Measurements from ENCODE around the gene CCNL2.
A peak's percentile ranks its signal among the peaks of the same experiment; 100 is the strongest.

The CCNL2 gene

GRCh38 chr1:1436630-1437032 lies 37.5 kb upstream of the CCNL2 start:
- Histone ChIP-seq H3K27me3 (ENCODE audit: control insufficient read depth in 1 of 2, insufficient read depth in 2 of 2, low read length in 2 of 2) (no peaks in the 10 kb centered on the region), H3K9me3 (ENCODE audit: low read length) (no peaks in the 10 kb centered on the region), H3K36me3 (ENCODE audit: insufficient read depth, low read length) (no peaks in the 10 kb centered on the region), H3K9ac (ENCODE audit: low read length) (no peak overlapping the region), H3K4me3 (ENCODE audit: low read depth in 1 of 2, low read length in 2 of 2) (peak overlapping the region; percentile 52 to 74), H3K27ac (ENCODE audit: low read depth, low read length) (peak overlapping the region; percentile 82), H3K4me1 (ENCODE audit: insufficient read depth, low read length) (peaks cover 64% of the 10 kb centered on the region)

- Histone ChIP-seq H3K9ac (ENCODE audit: low read length) (no peak overlapping the region), H3K27me3 (ENCODE audit: control insufficient read depth in 1 of 2, insufficient read depth in 2 of 2, low read length in 2 of 2) (no peaks in the 10 kb centered on the region), H3K36me3 (ENCODE audit: insufficient read depth, low read length) (no peaks in the 10 kb centered on the region), H3K4me1 (ENCODE audit: insufficient read depth, low read length) (peaks cover 64% of the 10 kb centered on the region), H3K4me3 (ENCODE audit: low read depth in 1 of 2, low read length in 2 of 2) (peak overlapping the region; percentile 52 to 74), H3K9me3 (ENCODE audit: low read length) (no peaks in the 10 kb centered on the region), H3K27ac (ENCODE audit: low read depth, low read length) (peak overlapping the region; percentile 82)
Observed at GRCh38 chr1:1435911-1436629, 36.9 kb upstream of the CCNL2 start.

GRCh38 chr1:1435106-1435903 lies 36.2 kb upstream of the CCNL2 start, which contains the start of gene VWA1:
TSS of gene VWA1 (plus strand) at chr1:1435690. CDS start at chr1:1435749, 59 bp downstream.
- Histone ChIP-seq H3K4me1 (ENCODE audit: insufficient read depth, low read length) (peaks cover 62% of the 10 kb centered on the region), H3K4me3 (ENCODE audit: low read depth in 1 of 2, low read length in 2 of 2) (peak within 1 kb of the TSS; percentile 52 to 74), H3K9ac (ENCODE audit: low read length) (peak within 1 kb of the TSS; percentile 39), H3K36me3 (ENCODE audit: insufficient read depth, low read length) (no peaks in the 10 kb centered on the region), H3K27me3 (ENCODE audit: control insufficient read depth in 1 of 2, insufficient read depth in 2 of 2, low read length in 2 of 2) (no peaks in the 10 kb centered on the region), H3K9me3 (ENCODE audit: low read length) (no peaks in the 10 kb centered on the region), H3K27ac (ENCODE audit: low read depth, low read length) (peak within 1 kb of the TSS; percentile 94)

GRCh38 chr1:1434824-1435105 lies 35.6 kb upstream of the CCNL2 start:
- Histone ChIP-seq H3K27ac (ENCODE audit: low read depth, low read length) (peak overlapping the region; percentile 94), H3K36me3 (ENCODE audit: insufficient read depth, low read length) (no peaks in the 10 kb centered on the region), H3K9me3 (ENCODE audit: low read length) (no peaks in the 10 kb centered on the region), H3K27me3 (ENCODE audit: control insufficient read depth in 1 of 2, insufficient read depth in 2 of 2, low read length in 2 of 2) (no peaks in the 10 kb centered on the region), H3K4me1 (ENCODE audit: insufficient read depth, low read length) (peaks cover 67% of the 10 kb centered on the region), H3K4me3 (ENCODE audit: low read depth in 1 of 2, low read length in 2 of 2) (peak overlapping the region; percentile 17 to 70), H3K9ac (ENCODE audit: low read length) (peak overlapping the region; percentile 39)

- H3K9ac ChIP-seq (ENCODE audit: low read length), result peak overlapping the region; percentile 53
- peaks cover 72% of the 10 kb centered on the region for H3K4me1 ChIP-seq (ENCODE audit: insufficient read depth, low read length)
- H3K27ac ChIP-seq (ENCODE audit: low read depth, low read length), result peak overlapping the region; percentile 94
- H3K4me3 ChIP-seq (ENCODE audit: low read depth in 1 of 2, low read length in 2 of 2), result peak overlapping the region in 1 of 2 donors; percentile 70
- no peaks in the 10 kb centered on the region for H3K9me3 ChIP-seq (ENCODE audit: low read length)
- no peaks in the 10 kb centered on the region for H3K27me3 ChIP-seq (ENCODE audit: control insufficient read depth in 1 of 2, insufficient read depth in 2 of 2, low read length in 2 of 2)
- no peaks in the 10 kb centered on the region for H3K36me3 ChIP-seq (ENCODE audit: insufficient read depth, low read length)
Observed at GRCh38 chr1:1434131-1434823, 35.1 kb upstream of the CCNL2 start.

- no peaks in the 10 kb centered on the region for H3K9me3 ChIP-seq (ENCODE audit: low read length)
- no peaks in the 10 kb centered on the region for H3K36me3 ChIP-seq (ENCODE audit: insufficient read depth, low read length)
- no peaks in the 10 kb centered on the region for H3K27me3 ChIP-seq (ENCODE audit: control insufficient read depth in 1 of 2, insufficient read depth in 2 of 2, low read length in 2 of 2)
- H3K27ac ChIP-seq (ENCODE audit: low read depth, low read length), result peak overlapping the region; percentile 94
- peaks cover 72% of the 10 kb centered on the region for H3K4me1 ChIP-seq (ENCODE audit: insufficient read depth, low read length)
- H3K4me3 ChIP-seq (ENCODE audit: low read depth in 1 of 2, low read length in 2 of 2), result peak overlapping the region in 1 of 2 donors; percentile 70
- H3K9ac ChIP-seq (ENCODE audit: low read length), result peak overlapping the region; percentile 53
Observed at GRCh38 chr1:1433804-1434130, 34.6 kb upstream of the CCNL2 start.

GRCh38 chr1:1432951-1433803 lies 34.0 kb upstream of the CCNL2 start:
- no peaks in the 10 kb centered on the region for H3K27me3 ChIP-seq (ENCODE audit: control insufficient read depth in 1 of 2, insufficient read depth in 2 of 2, low read length in 2 of 2)
- peak overlapping the region; percentile 53 for H3K9ac ChIP-seq (ENCODE audit: low read length)
- H3K4me1 ChIP-seq (ENCODE audit: insufficient read depth, low read length), result peaks cover 72% of the 10 kb centered on the region
- no peaks in the 10 kb centered on the region for H3K9me3 ChIP-seq (ENCODE audit: low read length)
- no peaks in the 10 kb centered on the region for H3K36me3 ChIP-seq (ENCODE audit: insufficient read depth, low read length)
- H3K27ac ChIP-seq (ENCODE audit: low read depth, low read length), result peak overlapping the region; percentile 94
- peak overlapping the region in 1 of 2 donors; percentile 70 for H3K4me3 ChIP-seq (ENCODE audit: low read depth in 1 of 2, low read length in 2 of 2)

- Histone ChIP-seq H3K4me1 (ENCODE audit: insufficient read depth, low read length) (peaks cover 68% of the 10 kb centered on the region), H3K36me3 (ENCODE audit: insufficient read depth, low read length) (no peaks in the 10 kb centered on the region), H3K27ac (ENCODE audit: low read depth, low read length) (peak overlapping the region; percentile 94), H3K9me3 (ENCODE audit: low read length) (no peaks in the 10 kb centered on the region), H3K27me3 (ENCODE audit: control insufficient read depth in 1 of 2, insufficient read depth in 2 of 2, low read length in 2 of 2) (no peaks in the 10 kb centered on the region), H3K4me3 (ENCODE audit: low read depth in 1 of 2, low read length in 2 of 2) (no peak overlapping the region), H3K9ac (ENCODE audit: low read length) (no peak overlapping the region)
Observed at GRCh38 chr1:1432274-1432950, 33.3 kb upstream of the CCNL2 start.

GRCh38 chr1:1431845-1432273 lies 32.7 kb upstream of the CCNL2 start:
- no peak overlapping the region for H3K9ac ChIP-seq (ENCODE audit: low read length)
- H3K4me3 ChIP-seq (ENCODE audit: low read depth in 1 of 2, low read length in 2 of 2), result no peak overlapping the region
- peaks cover 64% of the 10 kb centered on the region for H3K4me1 ChIP-seq (ENCODE audit: insufficient read depth, low read length)

GRCh38 chr1:1430992-1431844 lies 32.1 kb upstream of the CCNL2 start:
- peaks cover 58% of the 10 kb centered on the region for H3K4me1 ChIP-seq (ENCODE audit: insufficient read depth, low read length)

More at GRCh38 chr1:1431845-1432273, 32.7 kb upstream of the CCNL2 start:
- Histone ChIP-seq H3K36me3 (ENCODE audit: insufficient read depth, low read length) (no peaks in the 10 kb centered on the region), H3K27me3 (ENCODE audit: control insufficient read depth in 1 of 2, insufficient read depth in 2 of 2, low read length in 2 of 2) (no peaks in the 10 kb centered on the region), H3K9me3 (ENCODE audit: low read length) (no peaks in the 10 kb centered on the region), H3K27ac (ENCODE audit: low read depth, low read length) (peak overlapping the region; percentile 94)

More at GRCh38 chr1:1430992-1431844, 32.1 kb upstream of the CCNL2 start:
- H3K27ac ChIP-seq (ENCODE audit: low read depth, low read length), result peak overlapping the region; percentile 94
- H3K9me3 ChIP-seq (ENCODE audit: low read length), result no peaks in the 10 kb centered on the region
- no peak overlapping the region for H3K4me3 ChIP-seq (ENCODE audit: low read depth in 1 of 2, low read length in 2 of 2)
- no peaks in the 10 kb centered on the region for H3K27me3 ChIP-seq (ENCODE audit: control insufficient read depth in 1 of 2, insufficient read depth in 2 of 2, low read length in 2 of 2)
- no peaks in the 10 kb centered on the region for H3K36me3 ChIP-seq (ENCODE audit: insufficient read depth, low read length)
- H3K9ac ChIP-seq (ENCODE audit: low read length), result no peak overlapping the region
